GM21737 (cell line): Measurements from ENCODE around the gene CIAO1.

Experiments used
- ATAC-seq: cut with Tn5 transposase; IDR thresholded peaks from one replicate; pipeline ENCODE4 v1.9.1; 2021; ENCODE audit warnings: mild to moderate bottlenecking, moderate library complexity; ENCODE audit not compliant: unreplicated experiment

CIAO1 gene

GRCh38 chr2:96320728-96321622 lies 55.0 kb downstream of the CIAO1 start:
- ATAC-seq: peak; percentile 25
